GM19452 (cell line): ENCODE measurements around the gene DNASE2B.

ENCODE experiments used
- ATAC-seq: cut with Tn5 transposase; IDR thresholded peaks from one replicate; pipeline ENCODE4 v1.9.1; 2021; ENCODE audit not compliant: unreplicated experiment

Gene DNASE2B

GRCh38 chr1:84374991-84375696 lies 23.1 kb upstream of the DNASE2B start:
- no peak for ATAC-seq

DNA sequence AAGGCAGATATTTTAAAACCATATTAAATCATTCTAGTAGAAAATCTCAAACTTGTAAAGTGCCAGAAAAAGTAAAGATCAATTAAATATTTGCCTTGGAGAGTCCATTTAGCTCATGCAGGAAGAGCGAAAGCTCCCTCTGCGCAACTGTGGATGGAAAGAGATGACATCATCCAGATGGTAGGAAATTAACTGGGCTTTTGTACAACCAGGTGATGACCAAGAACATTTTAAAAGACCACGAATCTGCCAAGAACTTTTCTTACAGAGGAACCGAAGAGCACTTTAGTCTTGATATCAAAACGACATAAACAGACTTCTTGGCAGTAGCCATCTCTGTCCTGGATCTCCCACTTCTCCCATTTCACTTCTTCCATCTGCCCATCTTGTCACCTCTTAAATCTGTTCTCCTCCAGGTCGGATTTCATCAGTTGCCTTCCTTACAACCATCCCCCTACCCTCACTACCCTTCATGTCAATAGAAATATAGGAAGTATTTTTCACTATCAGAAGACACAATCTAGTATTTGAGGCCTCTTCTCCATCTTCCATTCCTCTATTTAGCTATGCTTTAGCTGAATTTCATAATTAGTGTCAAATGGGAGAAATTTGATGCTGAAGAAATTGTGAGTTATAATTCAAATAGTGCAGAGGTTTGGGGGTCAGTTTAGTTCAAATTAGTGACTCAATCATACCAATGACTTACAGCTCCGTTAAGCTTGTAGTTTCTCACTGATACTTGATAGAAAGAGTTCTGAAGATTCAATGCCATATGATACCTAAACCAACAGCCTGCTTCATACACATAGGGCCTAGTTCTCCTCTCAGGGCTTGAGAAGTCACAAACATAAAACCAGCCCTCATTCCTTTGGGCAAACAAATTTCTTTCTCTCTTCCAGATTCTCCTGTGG lies 22.0 kb upstream of the DNASE2B start:
- ATAC-seq = no peak

DNA sequence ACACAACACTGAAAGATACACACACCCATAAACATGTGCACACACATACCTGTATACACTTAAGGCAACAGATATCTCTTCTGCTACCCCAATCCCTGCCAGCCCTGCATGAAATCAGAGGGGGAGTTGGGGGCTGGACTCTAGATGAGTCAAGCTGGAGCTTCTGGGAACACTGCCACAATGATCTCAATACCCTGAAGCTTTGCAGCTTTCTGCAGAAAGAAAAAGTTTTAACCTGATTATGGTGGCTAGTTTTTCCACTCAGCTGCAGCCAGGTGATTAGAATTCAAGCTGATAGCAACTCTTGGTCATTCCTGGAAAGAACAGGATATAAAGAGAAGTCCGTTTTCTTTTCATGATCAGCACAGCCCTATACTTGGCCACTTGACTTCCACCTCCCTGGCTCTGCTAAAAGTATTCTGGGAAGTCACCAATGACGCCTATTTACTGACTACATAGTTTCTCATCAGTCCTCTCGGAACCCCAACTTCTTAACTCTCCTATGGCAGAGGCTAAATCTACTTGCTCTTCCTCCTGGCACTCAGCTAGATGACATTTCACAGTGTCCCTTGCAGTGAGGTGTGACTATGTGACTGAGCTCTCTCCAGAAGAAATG lies 20.7 kb upstream of the DNASE2B start:
- ATAC-seq = no peak

DNA sequence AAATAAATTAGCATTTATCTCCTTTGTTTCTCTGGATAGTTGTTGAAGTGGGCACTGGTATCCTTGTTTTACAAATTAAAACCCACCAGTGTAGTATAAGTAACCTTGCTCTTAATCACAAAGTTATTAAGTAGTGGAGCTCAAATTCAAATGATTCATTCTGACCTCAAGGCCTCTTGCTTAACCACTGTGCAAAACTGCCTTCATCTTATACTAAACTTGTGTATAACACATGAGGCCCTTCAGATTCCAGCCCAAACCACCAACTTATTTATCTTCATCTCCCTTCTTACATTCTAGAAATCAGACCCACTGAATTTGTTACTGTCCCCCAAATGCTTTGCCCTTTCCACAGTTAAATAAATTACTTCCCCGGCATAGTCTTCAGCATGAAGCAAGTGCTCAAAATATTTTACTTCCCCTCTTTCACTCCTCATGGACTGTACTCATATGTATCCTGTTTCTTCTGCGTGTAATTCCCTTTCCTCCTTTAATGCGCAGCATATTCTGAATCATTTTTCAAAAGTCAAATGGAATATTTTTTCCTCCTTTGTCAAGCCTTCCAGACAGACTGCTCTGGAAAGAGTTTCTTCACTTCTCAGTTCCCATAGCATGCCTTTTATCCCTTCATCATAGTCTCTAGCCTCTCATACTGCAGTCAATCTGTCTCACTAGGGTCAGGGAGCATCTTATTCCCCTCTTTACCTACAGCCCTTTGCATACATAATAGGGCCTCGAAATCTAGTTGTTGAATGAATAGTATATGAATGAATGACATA lies 19.0 kb upstream of the DNASE2B start:
- ATAC-seq = no peak

DNA sequence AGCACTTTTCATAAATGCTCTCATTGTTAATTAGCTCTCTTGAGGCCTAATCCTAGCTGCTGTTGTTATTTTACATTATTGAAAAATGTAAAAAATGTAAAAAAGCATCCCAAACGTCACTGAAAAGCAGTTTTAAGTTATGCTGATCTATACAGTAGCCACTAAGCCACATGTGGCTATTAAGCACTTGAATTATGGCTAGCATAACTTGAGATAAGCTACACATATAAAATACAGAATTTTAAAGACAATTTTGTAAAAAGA lies 18.4 kb upstream of the DNASE2B start:
- ATAC-seq = no peak

- no peak for ATAC-seq
Observed at GRCh38 chr1:84382127-84382526, 16.2 kb upstream of the DNASE2B start.

DNA sequence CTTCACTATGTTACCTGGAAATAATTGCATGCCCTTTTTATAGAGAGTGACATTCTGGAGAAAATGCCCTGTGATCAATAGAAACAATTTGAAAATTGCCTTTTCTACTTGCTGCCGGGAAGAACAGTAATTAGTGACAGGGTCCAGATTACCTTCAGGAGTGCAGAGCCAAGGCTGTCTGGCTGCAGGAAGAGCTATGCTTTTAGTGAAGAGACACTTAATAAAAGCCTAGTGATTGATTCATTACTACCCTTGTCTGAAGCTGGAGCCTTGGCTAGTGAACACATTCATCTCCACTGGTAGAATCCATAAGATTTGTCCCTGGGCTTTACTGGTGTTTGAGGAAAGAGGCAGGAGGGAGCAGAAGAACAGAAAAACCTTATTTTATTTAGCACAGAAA lies 12.9 kb upstream of the DNASE2B start:
- no peak for ATAC-seq

GRCh38 chr1:84386716-84387479 lies 11.4 kb upstream of the DNASE2B start:
- ATAC-seq = no peak

DNA sequence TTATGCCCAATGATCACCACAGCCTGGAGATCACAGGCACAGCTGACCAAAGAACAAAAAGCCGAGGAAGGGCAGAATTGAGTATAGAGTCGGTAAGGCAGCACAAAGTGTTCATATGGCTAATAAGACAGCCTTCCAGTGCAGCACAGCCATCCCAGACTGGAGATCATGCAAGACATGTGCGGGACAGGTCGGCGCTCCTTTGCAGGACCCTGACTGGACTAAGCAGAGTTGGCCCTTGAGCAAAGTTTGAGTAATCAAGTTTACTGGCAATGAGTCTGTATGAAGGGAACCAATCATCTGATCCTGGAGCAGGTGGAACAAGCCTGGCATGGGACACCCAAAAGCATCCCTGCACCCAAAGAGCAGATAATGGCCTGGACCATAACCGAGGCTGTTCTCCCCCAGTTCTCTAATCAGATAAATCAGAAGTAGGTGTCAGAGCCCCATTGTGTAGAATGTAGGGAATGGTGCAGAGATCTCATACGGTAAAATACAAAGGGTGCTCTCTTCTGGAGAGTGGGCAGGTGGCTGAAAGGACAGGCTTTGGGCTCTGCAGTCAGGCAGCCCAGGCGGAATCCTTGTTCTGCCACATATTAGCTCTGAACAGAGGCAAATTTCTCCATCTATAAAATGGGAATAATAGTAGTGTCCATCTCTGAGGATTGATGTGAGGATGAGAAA lies 10.7 kb upstream of the DNASE2B start:
- ATAC-seq = no peak

GRCh38 chr1:84390226-84390625 lies 8.1 kb upstream of the DNASE2B start:
- no peak for ATAC-seq

DNA sequence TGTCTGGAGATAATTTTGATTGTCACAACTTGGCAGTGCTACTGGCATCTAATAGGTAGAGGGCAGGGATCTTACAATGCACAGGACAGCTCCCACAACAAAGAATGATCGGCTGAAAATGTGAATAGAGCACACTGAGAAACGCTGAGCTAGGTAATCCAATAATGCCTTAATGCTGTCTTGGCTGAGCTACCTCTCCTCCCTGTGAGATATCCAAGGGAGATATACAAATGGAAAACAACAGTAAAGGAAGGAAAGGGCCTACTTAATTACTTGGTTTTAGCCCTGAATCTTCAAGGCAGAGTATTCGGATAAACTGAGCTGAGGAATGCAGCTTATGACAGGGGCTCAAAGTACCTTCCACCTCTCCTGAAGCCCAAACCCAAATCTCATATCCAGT lies 2.9 kb downstream of the DNASE2B start:
- no peak for ATAC-seq

- no peak for ATAC-seq
Observed at GRCh38 chr1:84402060-84402459, 3.8 kb downstream of the DNASE2B start.

DNA sequence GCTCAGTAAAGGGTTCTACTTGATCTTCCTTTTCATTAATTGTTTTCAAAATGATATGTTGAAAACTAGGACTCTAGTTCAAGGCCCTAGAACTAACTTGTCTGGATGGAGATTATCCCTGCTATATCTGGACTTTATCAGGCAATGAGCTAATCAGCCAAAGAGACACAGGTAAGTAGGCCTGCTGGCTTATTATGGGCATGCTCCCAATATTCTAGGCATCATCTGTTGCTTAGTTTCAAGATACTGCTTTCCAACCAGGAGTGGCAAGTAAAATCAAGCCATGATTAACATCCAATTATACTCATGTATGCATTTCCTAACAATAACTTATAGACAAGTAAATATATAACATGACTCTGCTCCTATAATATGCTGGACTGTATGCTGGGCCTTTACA lies 4.2 kb downstream of the DNASE2B start:
- ATAC-seq = no peak

DNA sequence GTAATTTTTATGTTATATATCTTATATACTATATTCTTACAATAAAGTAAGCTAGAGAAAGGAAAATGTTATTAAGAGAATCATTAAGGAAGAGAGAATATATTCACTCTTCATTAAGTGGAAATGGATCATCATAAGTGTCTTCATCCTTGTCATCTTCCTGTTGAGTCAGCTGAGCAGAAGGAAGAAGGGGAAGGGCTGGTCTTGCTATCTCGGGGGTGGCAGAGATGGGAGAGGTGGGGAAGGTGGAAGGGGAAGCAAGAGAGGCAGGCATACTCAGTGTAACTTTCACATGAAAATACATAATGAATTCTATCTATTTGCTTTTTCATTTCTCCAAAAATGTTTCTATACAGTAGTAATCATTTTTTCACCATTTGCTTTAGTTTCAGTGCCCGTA lies 5.1 kb downstream of the DNASE2B start:
- no peak for ATAC-seq

GRCh38 chr1:84406346-84406861 lies 8.1 kb downstream of the DNASE2B start:
- no peak for ATAC-seq

DNA sequence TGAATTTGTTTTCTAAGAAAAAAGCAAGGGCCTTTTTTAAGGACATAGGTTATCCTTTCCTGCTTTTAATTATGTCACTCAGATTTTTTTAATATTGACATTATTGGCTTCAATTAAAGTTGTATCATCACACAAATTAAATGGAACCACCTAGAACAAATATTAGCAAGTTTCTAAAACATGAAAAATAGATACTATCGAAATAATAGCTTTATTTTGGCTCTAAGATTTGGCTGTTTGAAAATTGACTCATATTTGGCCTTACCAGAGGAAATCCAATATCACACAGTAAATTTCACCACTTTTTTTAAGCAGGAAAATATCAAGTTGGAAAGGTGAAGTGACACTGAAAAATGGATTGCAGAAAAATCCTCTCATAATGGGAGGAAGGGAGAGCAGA lies 9.2 kb downstream of the DNASE2B start:
- no peak for ATAC-seq

- no peak for ATAC-seq
Observed at GRCh38 chr1:84407958-84408422, 9.7 kb downstream of the DNASE2B start.

DNA sequence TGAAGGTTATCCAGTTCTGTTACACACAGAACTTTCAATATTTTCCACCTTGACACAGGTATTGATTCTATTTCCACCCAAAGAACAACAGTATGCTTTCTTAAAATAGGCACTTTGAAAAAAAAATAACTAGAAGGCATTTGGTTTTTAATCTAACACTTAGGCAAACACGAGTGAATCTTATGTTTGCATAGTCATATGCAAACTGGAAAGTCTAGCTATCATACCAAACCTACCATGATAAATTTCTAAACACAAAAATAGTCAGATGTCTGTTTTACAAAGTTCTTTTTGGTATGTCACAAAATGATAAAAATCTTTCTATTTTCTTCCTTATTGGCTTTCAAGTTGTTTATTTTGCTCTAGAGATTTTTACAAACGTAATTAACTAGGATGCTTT lies 11.6 kb downstream of the DNASE2B start:
- no peak for ATAC-seq

GRCh38 chr1:84410328-84411095 lies 12.2 kb downstream of the DNASE2B start:
- ATAC-seq = no peak
